Measurements from ENCODE around the gene PAK4. TPM values are rescaled to one million over a fixed set of nuclear protein-coding genes. Genes with fewer than 3 reads are reported as not detected.

Gene PAK4
- total RNA-seq, 1 experiment from 2014 or later = 63.1 TPM

GRCh38 chr19:39167461-39168257, 42.1 kb downstream of the PAK4 start:
- no peaks in the 10 kb centered on the region for H3K27me3 Mint-ChIP-seq (ENCODE audit: low read depth)
- Histone ChIP-seq H3K14ac (ENCODE audit: insufficient read depth, low read length) (no peak overlapping the region), H2AFZ (ENCODE audit: low read length) (no peak overlapping the region), H3K18ac (ENCODE audit: insufficient read length, low read depth, low read length) (no peak overlapping the region), H2BK120ac (ENCODE audit: low read depth, low read length, poor library complexity, severe bottlenecking) (no peak overlapping the region), H2BK15ac (ENCODE audit: low read depth, low read length) (no peak overlapping the region), H3K9me3 (ENCODE audit: control insufficient read depth, low read depth, low read length) (no peaks in the 10 kb centered on the region), H3K56ac (ENCODE audit: insufficient read length, low read depth, low read length) (no peak overlapping the region), H3K27me3 (ENCODE audit: insufficient read depth, low read length) (no peaks in the 10 kb centered on the region), H2BK20ac (ENCODE audit: low read depth, low read length, poor library complexity, severe bottlenecking) (no peak overlapping the region), H3K27ac (ENCODE audit: insufficient read length, low read depth, low read length) (no peak overlapping the region), H4K20me1 (ENCODE audit: control insufficient read depth, insufficient read depth, insufficient read length) (no peaks in the 10 kb centered on the region), H2BK12ac (ENCODE audit: insufficient read length, low read depth, low read length) (no peak overlapping the region), H2AK5ac (ENCODE audit: insufficient read length, low read length) (no peak overlapping the region), H4K5ac (ENCODE audit: insufficient read length, low read depth, low read length) (no peak overlapping the region), H3K4ac (ENCODE audit: low read depth, low read length) (no peak overlapping the region), H3K4me1 (ENCODE audit: insufficient read depth, low read length) (no peaks in the 10 kb centered on the region; the same call in 1 of the 2 replicates), H3K4me2 (ENCODE audit: insufficient read depth, insufficient read length, low read length) (no peak overlapping the region), H3T11ph (ENCODE audit: low read length) (no peak overlapping the region), H4K8ac (replicated peaks; ENCODE audit: insufficient read length, low read depth, low read length) (no peak overlapping the region), H3K79me2 (ENCODE audit: insufficient read depth, low read length) (no peaks in the 10 kb centered on the region), H2BK5ac (ENCODE audit: insufficient read length, low read length) (no peak overlapping the region), H3K9ac (ENCODE audit: extremely low read depth, insufficient read length, low read length) (no peak overlapping the region), H4K91ac (ENCODE audit: insufficient read length, low read depth, low read length) (no peak overlapping the region), H3K79me1 (ENCODE audit: insufficient read depth, low read depth, low read length, poor library complexity, severe bottlenecking) (no peaks in the 10 kb centered on the region), H3K23ac (ENCODE audit: insufficient read length, low read depth, low read length) (no peak overlapping the region), H3K23me2 (ENCODE audit: insufficient read length, low read depth, low read length, poor library complexity, severe bottlenecking) (peaks cover 3% of the 10 kb centered on the region)
- no peaks in the 10 kb centered on the region for H3K9me3 Mint-ChIP-seq
- WGBS (ENCODE audit: extremely low coverage, insufficient read length, low lambda C conversion rate) = no CpG with 5 or more reads among the region's 25 CpGs
- peak overlapping the region; percentile 44 to 83 (median 79); a peak in 5 of 7 replicates for H3K27ac Mint-ChIP-seq
- no peak for DNase-seq
- H3K4me3 Mint-ChIP-seq = no peak overlapping the region
- H3K36me3 Mint-ChIP-seq (ENCODE audit: insufficient read depth in 1 of 3, low read depth in 3 of 3) = peaks cover 2 to 15% (median 15%) of the 10 kb centered on the region in 3 experiments; a peak in 6 of 7 replicates
- peaks cover 21 to 32% of the 10 kb centered on the region in 2 experiments for H3K4me1 Mint-ChIP-seq
- no peak for TF ChIP-seq CTCF (conservative IDR thresholded peaks at IDR 0.05)

Data from H9 (cell line).